Measurements from ENCODE around the gene CEP131. TPM values are rescaled to one million over a fixed set of nuclear protein-coding genes. Genes with fewer than 3 reads are reported as not detected.

Gene CEP131
- total and polyA plus RNA-seq, 2 of the 4 experiments (the other 2 are of a cell fraction), result 4.8 to 9.6 TPM

DNA sequence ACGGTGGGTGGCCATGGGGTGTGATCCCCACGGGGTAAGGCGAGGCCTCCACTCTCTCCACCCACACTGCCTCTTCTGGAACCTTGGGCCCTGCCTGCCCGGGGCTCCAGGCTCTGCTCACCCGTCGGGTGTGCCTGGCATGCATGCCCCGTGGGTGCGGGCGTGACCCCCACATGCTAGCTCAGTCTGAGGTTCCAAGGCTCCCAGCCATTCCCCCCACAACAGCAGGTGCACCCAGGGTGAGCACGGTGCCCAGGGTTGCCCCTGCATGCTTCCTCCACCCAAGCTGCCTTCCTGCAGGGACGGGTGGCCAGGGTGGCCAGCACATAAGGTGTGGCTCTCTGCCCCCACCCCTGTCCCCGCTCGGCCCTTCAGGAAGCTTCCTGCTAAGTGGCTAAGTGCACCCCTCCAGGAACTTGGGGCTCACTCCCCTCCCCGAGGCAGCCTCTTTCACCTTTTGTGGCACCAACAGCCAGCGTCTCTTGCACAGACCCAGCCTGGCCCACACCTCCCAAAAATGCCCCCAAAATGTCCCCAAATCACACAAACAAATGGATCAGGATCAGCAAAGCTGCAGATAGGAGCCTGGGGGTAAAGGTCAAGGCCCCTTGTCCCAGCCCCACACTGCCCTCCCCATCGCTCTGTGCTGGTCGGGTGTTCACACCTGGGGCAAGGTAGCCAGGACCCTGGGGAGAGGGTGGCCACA is 78.9 kb downstream of the CEP131 start:
- no peak overlapping the region for H2AFZ ChIP-seq (replicated peaks; ENCODE audit: low read length, poor library complexity)
- H3K4me3 ChIP-seq (ENCODE audit: insufficient read depth, low read depth, low read length), result no peak overlapping the region
- intact Hi-C loops (cut with micrococcal nuclease), result loop anchor here (5.0 kb wide), 1 partner anchor 78 kb away; the partner anchor contains the start of gene CEP131
- H2AK5ac ChIP-seq (ENCODE audit: low read depth, low read length), result no peak overlapping the region
- no peak overlapping the region for H2AK9ac ChIP-seq (replicated peaks; ENCODE audit: low read depth, low read length, poor library complexity)
- in situ Hi-C loops (cut with MboI; ENCODE audit: low sequenced_read_pairs), result no loop called here
- H3K23ac ChIP-seq (ENCODE audit: low read depth, low read length), result no peak overlapping the region
- dilution Hi-C loops (cut with HindIII; ENCODE audit: low sequenced_read_pairs, unreplicated experiment), result no loop called here
- no peaks in the 10 kb centered on the region for H3K36me3 ChIP-seq (ENCODE audit: control insufficient read depth, insufficient read depth, low read length)
- no peak overlapping the region for H3K14ac ChIP-seq (replicated peaks; ENCODE audit: low read depth, low read length)
- no peak for TF ChIP-seq RCOR1 (IDR thresholded peaks at IDR 0.05; ENCODE audit: insufficient replicate concordance, low read length)
- no peak for TF ChIP-seq RFX5 (IDR thresholded peaks at IDR 0.05; ENCODE audit: low read depth, low read length)
- TF ChIP-seq, protein P1, sequence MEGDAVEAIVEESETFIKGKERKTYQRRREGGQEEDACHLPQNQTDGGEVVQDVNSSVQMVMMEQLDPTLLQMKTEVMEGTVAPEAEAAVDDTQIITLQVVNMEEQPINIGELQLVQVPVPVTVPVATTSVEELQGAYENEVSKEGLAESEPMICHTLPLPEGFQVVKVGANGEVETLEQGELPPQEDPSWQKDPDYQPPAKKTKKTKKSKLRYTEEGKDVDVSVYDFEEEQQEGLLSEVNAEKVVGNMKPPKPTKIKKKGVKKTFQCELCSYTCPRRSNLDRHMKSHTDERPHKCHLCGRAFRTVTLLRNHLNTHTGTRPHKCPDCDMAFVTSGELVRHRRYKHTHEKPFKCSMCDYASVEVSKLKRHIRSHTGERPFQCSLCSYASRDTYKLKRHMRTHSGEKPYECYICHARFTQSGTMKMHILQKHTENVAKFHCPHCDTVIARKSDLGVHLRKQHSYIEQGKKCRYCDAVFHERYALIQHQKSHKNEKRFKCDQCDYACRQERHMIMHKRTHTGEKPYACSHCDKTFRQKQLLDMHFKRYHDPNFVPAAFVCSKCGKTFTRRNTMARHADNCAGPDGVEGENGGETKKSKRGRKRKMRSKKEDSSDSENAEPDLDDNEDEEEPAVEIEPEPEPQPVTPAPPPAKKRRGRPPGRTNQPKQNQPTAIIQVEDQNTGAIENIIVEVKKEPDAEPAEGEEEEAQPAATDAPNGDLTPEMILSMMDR (conservative IDR thresholded peaks at IDR 0.05; ENCODE audit: low read depth, low read length), result no peak
- TF ChIP-seq CHD1 (IDR thresholded peaks at IDR 0.05; ENCODE audit: low read depth, low read length), result no peak
- TF ChIP-seq CEBPB (IDR thresholded peaks at IDR 0.05; ENCODE audit: low read depth, low read length), result no peak
- no peak for TF ChIP-seq BHLHE40 (IDR thresholded peaks at IDR 0.05; ENCODE audit: low read depth, low read length)
- H3K79me1 ChIP-seq (ENCODE audit: low read depth in 1 of 2, low read length in 2 of 2), result no peaks in the 10 kb centered on the region
- H2BK20ac ChIP-seq (ENCODE audit: low read depth, low read length), result no peak overlapping the region
- no peak overlapping the region for H4K91ac ChIP-seq (ENCODE audit: insufficient read depth, low read depth, low read length)
- no peaks in the 10 kb centered on the region; the same call in 1 of the 2 replicates for H3K9me1 ChIP-seq (ENCODE audit: insufficient read depth, low read length)
- no peaks in the 10 kb centered on the region for H3K9me3 ChIP-seq (ENCODE audit: control insufficient read depth, insufficient read depth, low read length)
- no peak overlapping the region for H3K4me2 ChIP-seq (ENCODE audit: low read depth, low read length)
- no peak overlapping the region for H2BK120ac ChIP-seq (ENCODE audit: low read depth, low read length)
- no peak overlapping the region for H3K9ac ChIP-seq (ENCODE audit: low read depth, low read length)
- DNase-seq (no peak), ATAC-seq (ENCODE audit: low read depth) (no peak)
- H3K27ac ChIP-seq (ENCODE audit: insufficient read depth, low read length), result no peak overlapping the region
- peaks cover 11% of the 10 kb centered on the region for H3K27me3 ChIP-seq (ENCODE audit: control insufficient read depth, insufficient read depth, low read length)
- H4K8ac ChIP-seq (ENCODE audit: low read depth in 2 of 2, low read length in 2 of 2), result no peak overlapping the region
- no peaks in the 10 kb centered on the region for H4K20me1 ChIP-seq (ENCODE audit: insufficient read depth, low read length)
- no peak overlapping the region for H4K5ac ChIP-seq (ENCODE audit: low read depth, low read length)
- no peaks in the 10 kb centered on the region for H3K4me1 ChIP-seq (ENCODE audit: control insufficient read depth, insufficient read depth, low read length)
- CTCF ChIA-PET, result interaction anchor here (1.3 kb wide), 1 partner anchor 9 kb away, joined by 3 read pairs; no protein-coding TSS in a partner anchor
- H3K18ac ChIP-seq (ENCODE audit: low read depth, low read length), result no peak overlapping the region
- no peak overlapping the region for H2BK5ac ChIP-seq (ENCODE audit: low read depth, low read length, poor library complexity, severe bottlenecking)
- no peak overlapping the region for H3K56ac ChIP-seq (ENCODE audit: extremely low read depth, insufficient read depth, low read length)
- BruUV-seq (replicated peaks), result no TSS peak
- POLR2A ChIA-PET (ENCODE audit: unreplicated experiment), result no interaction called here
- 67% methylated on average over 1 of the region's 17 CpGs; no CpG with 5 or more reads in 1 of the 2 experiments for WGBS, 2 experiments (ENCODE audit: extremely low coverage in 2 of 2, insufficient read length in 1 of 2)
- no peak overlapping the region for H3K4ac ChIP-seq (ENCODE audit: low read depth, low read length)
- no peak overlapping the region for H2BK15ac ChIP-seq (ENCODE audit: low read depth, low read length)

Measured in IMR-90 (cell line).